GM23338 (cell line): ENCODE data around the gene SCOC. TPM values are rescaled to one million over a fixed set of nuclear protein-coding genes. Genes with fewer than 3 reads are reported as not detected.

Source experiments
- ATAC-seq: fragments of 200-7000 bp; cut with Tn5 transposase; 3 replicates; pipeline ENCODE4 v1.9.1; 2020
- DNase-seq: peaks from one replicate; pipeline ENCODE4 v3.0.0-alpha.2; 2015; ENCODE audit warnings: low spot score
- H2AFZ ChIP-seq: fragments of 200-600 bp; sonication (generic); 2 replicates; pipeline ENCODE4 v1.8.0; 2016; ENCODE audit warnings: antibody characterized with exemption, mild to moderate bottlenecking, moderate library complexity
- H3F3A ChIP-seq: fragments of 200-600 bp; sonication (generic); replicated peaks from 2 replicates; pipeline ENCODE4 v1.8.0; 2017; ENCODE audit warnings: antibody characterized with exemption, mixed run types, low read depth
- H3K27ac ChIP-seq: fragments of 200-600 bp; sonication (generic); 2 replicates; pipeline ENCODE4 v1.6.1; 2016; ENCODE audit warnings: low read depth
- H3K27me3 ChIP-seq: fragments of 200-600 bp; sonication (generic); 2 replicates; pipeline ENCODE4 v1.8.0; 2016; ENCODE audit warnings: mild to moderate bottlenecking, mixed run types, moderate library complexity; ENCODE audit not compliant: insufficient read depth
- H3K36me3 ChIP-seq: fragments of 200-600 bp; sonication (generic); 2 replicates; pipeline ENCODE4 v1.8.0; 2016; ENCODE audit warnings: mild to moderate bottlenecking; ENCODE audit not compliant: insufficient read depth
- H3K4me1 ChIP-seq: fragments of 200-600 bp; sonication (generic); 2 replicates; pipeline ENCODE4 v1.8.0; 2016; ENCODE audit warnings: mild to moderate bottlenecking, moderate library complexity; ENCODE audit not compliant: insufficient read depth
- H3K4me2 ChIP-seq: fragments of 200-600 bp; sonication (generic); 2 replicates; pipeline ENCODE4 v1.7.1; 2017; ENCODE audit warnings: mixed run types
- H3K4me3 ChIP-seq: fragments of 200-600 bp; sonication (generic); 2 replicates; pipeline ENCODE4 v1.6.1; 2016; ENCODE audit warnings: mixed run types
- H3K79me2 ChIP-seq: fragments of 200-600 bp; sonication (generic); replicated peaks from 2 replicates; pipeline ENCODE4 v1.8.0; 2017; ENCODE audit warnings: mild to moderate bottlenecking; ENCODE audit not compliant: insufficient read depth
- H3K9me2 ChIP-seq: fragments of 200-600 bp; sonication (generic); 2 replicates; pipeline ENCODE4 v1.8.0; 2017; ENCODE audit not compliant: insufficient read depth
- H4K20me1 ChIP-seq: fragments of 200-600 bp; sonication (generic); replicated peaks from 2 replicates; pipeline ENCODE4 v1.8.0; 2017; ENCODE audit warnings: mild to moderate bottlenecking; ENCODE audit not compliant: insufficient read depth
- H3K27ac Mint-ChIP-seq: 2 replicates; pipeline ENCODE4 v1.8.0; 2020; ENCODE audit warnings: inconsistent platforms, mild to moderate bottlenecking, moderate library complexity, mixed read lengths
- H3K27me3 Mint-ChIP-seq: 3 replicates; pipeline ENCODE4 v1.8.0; 2022; ENCODE audit warnings: low read depth, mild to moderate bottlenecking, moderate library complexity, mixed read lengths, inconsistent platforms; ENCODE audit not compliant: insufficient read depth, poor library complexity
- H3K36me3 Mint-ChIP-seq: 3 replicates; pipeline ENCODE4 v1.8.0; 2021; ENCODE audit warnings: low read depth, mild to moderate bottlenecking, inconsistent platforms, moderate library complexity, mixed read lengths
- H3K4me1 Mint-ChIP-seq: 3 replicates; pipeline ENCODE4 v1.8.0; 2020; ENCODE audit warnings: mild to moderate bottlenecking, inconsistent platforms, mixed read lengths
- H3K4me3 Mint-ChIP-seq: 3 replicates; pipeline ENCODE4 v1.8.0; 2021; ENCODE audit warnings: moderate library complexity, mild to moderate bottlenecking, inconsistent platforms, mixed read lengths
- H3K9me3 Mint-ChIP-seq: 3 replicates; pipeline ENCODE4 v1.8.0; 2020; ENCODE audit warnings: moderate library complexity, mild to moderate bottlenecking, inconsistent platforms, mixed read lengths
- CREB1 ChIP-seq: fragments of 250-450 bp; sonication (Bioruptor Pico); IDR thresholded peaks from 2 replicates; pipeline ENCODE4 v1.5.0; 2020; ENCODE audit warnings: low read depth, mild to moderate bottlenecking, moderate library complexity
- EZH2 ChIP-seq: fragments of 200-600 bp; sonication (generic); IDR thresholded peaks from one replicate; pipeline ENCODE4 v1.8.0; 2017; ENCODE audit warnings: antibody characterized with exemption, mild to moderate bottlenecking, low read depth; ENCODE audit not compliant: unreplicated experiment
- EZH2phosphoT487 ChIP-seq: fragments of 200-600 bp; sonication (generic); IDR thresholded peaks from one replicate; pipeline ENCODE4 v1.8.1; 2018; ENCODE audit warnings: antibody characterized with exemption; ENCODE audit not compliant: unreplicated experiment
- JUNB ChIP-seq: IDR thresholded peaks from one replicate; pipeline ENCODE4 v1.6.1; 2016; ENCODE audit warnings: antibody characterized with exemption; ENCODE audit not compliant: unreplicated experiment
- NANOG ChIP-seq: IDR thresholded peaks from 2 replicates; pipeline ENCODE4 v1.6.1; 2016; ENCODE audit warnings: antibody characterized with exemption, borderline replicate concordance
- POLR2AphosphoS5 ChIP-seq: IDR thresholded peaks from 2 replicates; pipeline ENCODE4 v1.6.1; 2016; ENCODE audit warnings: antibody characterized with exemption, low read depth
- ZNF114 ChIP-seq: fragments of 250-450 bp; sonication (Bioruptor Pico); IDR thresholded peaks from 2 replicates; pipeline ENCODE4 v1.5.0; 2020; ENCODE audit warnings: mild to moderate bottlenecking, moderate library complexity
- ZNF331 ChIP-seq: fragments of 250-450 bp; sonication (Bioruptor Pico); IDR thresholded peaks from 2 replicates; pipeline ENCODE4 v1.5.0; 2020; ENCODE audit warnings: low read depth, mild to moderate bottlenecking, moderate library complexity
- polyA plus RNA-seq: library from polyadenylated mRNA; unstranded; fragments of >200 nt; fragmentation: Nextera tagmentation; extraction: Ambion mirVana; gene quantifications from 2 replicates; pipeline ENCODE4 v1.2.1, GENCODE V29; 2016
- total RNA-seq: library from RNA; depleted of rRNA; stranded (reverse); fragments of >200 nt; shearing (Covaris generic); gene quantifications from 2 replicates; pipeline ENCODE4 v1.2.3, GENCODE V29; 2014
- TF ChIP-seq, protein P1 (sequence below): IDR thresholded peaks from one replicate; pipeline ENCODE4 v1.6.1; 2018; ENCODE audit warnings: antibody characterized with exemption; ENCODE audit not compliant: unreplicated experiment
- TF ChIP-seq, protein P2 (sequence below), 2 experiments: fragments of 200-600 bp in 1 of 2; sonication (generic) in 1 of 2; conservative IDR thresholded peaks; 2 replicates each; pipeline versions ENCODE4 v1.5.1 to v1.6.1; 2016 to 2017; ENCODE audit warnings: antibody characterized with exemption in 2 of 2, low read depth in 2 of 2, mild to moderate bottlenecking in 2 of 2, moderate library complexity in 1 of 2
- TF ChIP-seq, protein P3 (sequence below): IDR thresholded peaks from 2 replicates; pipeline ENCODE4 v1.6.1; 2016; ENCODE audit warnings: antibody characterized with exemption

Gene SCOC
- total and polyA plus RNA-seq, 2 experiments from 2014 or later: 47.2 to 59.5 TPM

DNA sequence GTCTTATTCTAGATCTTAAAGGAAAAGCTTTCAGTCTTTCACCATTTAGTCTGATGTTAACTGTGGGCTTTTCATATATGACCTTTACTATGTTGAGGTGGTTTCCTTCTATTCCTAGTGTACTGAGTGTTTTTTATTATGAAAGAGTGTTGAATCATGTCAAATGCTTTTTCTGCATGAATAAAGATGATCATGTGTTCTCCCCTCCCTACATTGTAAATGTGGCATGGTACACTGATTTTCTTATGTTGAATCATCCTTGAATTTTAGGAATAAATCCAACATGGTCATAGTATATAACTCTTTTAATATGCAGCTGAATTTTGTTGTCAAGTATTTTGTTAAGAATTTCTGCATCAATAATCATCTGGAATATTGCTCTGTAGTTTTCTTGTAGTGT is 49.7 kb downstream of the SCOC start (continued):
- TF ChIP-seq POLR2AphosphoS5 (no peak), NANOG (no peak), CREB1 (CRISPR knock-in tag) (no peak)

DNA sequence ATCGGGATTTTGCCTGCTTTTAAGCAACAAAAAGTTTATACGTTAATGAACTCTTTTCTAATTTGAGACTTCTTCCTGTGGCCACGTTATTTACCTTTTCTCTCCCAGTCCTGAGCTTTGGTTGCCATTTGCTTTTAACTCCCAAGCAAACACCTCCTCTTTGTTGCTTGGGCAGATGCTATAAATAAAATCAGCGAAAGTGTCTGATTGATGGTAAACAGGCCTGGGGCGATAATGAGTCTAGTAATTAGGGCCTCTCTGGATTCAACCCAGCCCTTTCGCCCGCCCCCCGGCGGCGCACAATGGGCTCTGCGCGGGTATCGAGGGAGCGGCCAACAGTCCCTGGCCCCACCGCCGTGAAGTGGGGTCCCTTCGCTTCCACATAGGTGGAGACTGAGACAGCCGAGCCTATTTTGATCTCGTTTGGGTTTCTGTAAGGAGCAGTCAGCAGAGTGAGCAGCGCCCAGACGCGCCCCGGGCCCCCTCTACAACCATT is 53.2 kb downstream of the SCOC start:
- H3K36me3 ChIP-seq: no peaks in the 10 kb centered on the region
- no peaks in the 10 kb centered on the region for H4K20me1 ChIP-seq
- no peaks in the 10 kb centered on the region for H3F3A ChIP-seq
- TF ChIP-seq, protein P1, sequence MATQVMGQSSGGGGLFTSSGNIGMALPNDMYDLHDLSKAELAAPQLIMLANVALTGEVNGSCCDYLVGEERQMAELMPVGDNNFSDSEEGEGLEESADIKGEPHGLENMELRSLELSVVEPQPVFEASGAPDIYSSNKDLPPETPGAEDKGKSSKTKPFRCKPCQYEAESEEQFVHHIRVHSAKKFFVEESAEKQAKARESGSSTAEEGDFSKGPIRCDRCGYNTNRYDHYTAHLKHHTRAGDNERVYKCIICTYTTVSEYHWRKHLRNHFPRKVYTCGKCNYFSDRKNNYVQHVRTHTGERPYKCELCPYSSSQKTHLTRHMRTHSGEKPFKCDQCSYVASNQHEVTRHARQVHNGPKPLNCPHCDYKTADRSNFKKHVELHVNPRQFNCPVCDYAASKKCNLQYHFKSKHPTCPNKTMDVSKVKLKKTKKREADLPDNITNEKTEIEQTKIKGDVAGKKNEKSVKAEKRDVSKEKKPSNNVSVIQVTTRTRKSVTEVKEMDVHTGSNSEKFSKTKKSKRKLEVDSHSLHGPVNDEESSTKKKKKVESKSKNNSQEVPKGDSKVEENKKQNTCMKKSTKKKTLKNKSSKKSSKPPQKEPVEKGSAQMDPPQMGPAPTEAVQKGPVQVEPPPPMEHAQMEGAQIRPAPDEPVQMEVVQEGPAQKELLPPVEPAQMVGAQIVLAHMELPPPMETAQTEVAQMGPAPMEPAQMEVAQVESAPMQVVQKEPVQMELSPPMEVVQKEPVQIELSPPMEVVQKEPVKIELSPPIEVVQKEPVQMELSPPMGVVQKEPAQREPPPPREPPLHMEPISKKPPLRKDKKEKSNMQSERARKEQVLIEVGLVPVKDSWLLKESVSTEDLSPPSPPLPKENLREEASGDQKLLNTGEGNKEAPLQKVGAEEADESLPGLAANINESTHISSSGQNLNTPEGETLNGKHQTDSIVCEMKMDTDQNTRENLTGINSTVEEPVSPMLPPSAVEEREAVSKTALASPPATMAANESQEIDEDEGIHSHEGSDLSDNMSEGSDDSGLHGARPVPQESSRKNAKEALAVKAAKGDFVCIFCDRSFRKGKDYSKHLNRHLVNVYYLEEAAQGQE: no peak
- TF ChIP-seq, protein P2, sequence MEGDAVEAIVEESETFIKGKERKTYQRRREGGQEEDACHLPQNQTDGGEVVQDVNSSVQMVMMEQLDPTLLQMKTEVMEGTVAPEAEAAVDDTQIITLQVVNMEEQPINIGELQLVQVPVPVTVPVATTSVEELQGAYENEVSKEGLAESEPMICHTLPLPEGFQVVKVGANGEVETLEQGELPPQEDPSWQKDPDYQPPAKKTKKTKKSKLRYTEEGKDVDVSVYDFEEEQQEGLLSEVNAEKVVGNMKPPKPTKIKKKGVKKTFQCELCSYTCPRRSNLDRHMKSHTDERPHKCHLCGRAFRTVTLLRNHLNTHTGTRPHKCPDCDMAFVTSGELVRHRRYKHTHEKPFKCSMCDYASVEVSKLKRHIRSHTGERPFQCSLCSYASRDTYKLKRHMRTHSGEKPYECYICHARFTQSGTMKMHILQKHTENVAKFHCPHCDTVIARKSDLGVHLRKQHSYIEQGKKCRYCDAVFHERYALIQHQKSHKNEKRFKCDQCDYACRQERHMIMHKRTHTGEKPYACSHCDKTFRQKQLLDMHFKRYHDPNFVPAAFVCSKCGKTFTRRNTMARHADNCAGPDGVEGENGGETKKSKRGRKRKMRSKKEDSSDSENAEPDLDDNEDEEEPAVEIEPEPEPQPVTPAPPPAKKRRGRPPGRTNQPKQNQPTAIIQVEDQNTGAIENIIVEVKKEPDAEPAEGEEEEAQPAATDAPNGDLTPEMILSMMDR (conservative IDR thresholded peaks at IDR 0.05; ENCODE audit: low read depth in 2 of 2): peak in 1 of 2 experiments; percentile 27; a peak in 2 of 4 replicates
- H3K27me3 Mint-ChIP-seq: no peaks in the 10 kb centered on the region
- peak overlapping the region; percentile 80 for H3K4me3 ChIP-seq
- peak overlapping the region; percentile 81 for H3K4me2 ChIP-seq
- DNase-seq: peak; percentile 59
- H3K27me3 ChIP-seq: no peaks in the 10 kb centered on the region
- H3K36me3 Mint-ChIP-seq: no peaks in the 10 kb centered on the region
- peaks cover 9% of the 10 kb centered on the region; the same call in 2 of the 3 replicates for H3K4me1 Mint-ChIP-seq
- no peaks in the 10 kb centered on the region for H3K79me2 ChIP-seq
- no peaks in the 10 kb centered on the region; the same call in 1 of the 2 replicates for H3K4me1 ChIP-seq
- peak overlapping the region; percentile 83 for H3K4me3 Mint-ChIP-seq
- no peak overlapping the region for H3K27ac ChIP-seq
- H3K9me3 Mint-ChIP-seq: no peaks in the 10 kb centered on the region
- H3K27ac Mint-ChIP-seq: no peak overlapping the region
- H3K9me2 ChIP-seq: no peaks in the 10 kb centered on the region
- H2AFZ ChIP-seq: peak overlapping the region; percentile 98
- ATAC-seq: peak; percentile 66

DNA sequence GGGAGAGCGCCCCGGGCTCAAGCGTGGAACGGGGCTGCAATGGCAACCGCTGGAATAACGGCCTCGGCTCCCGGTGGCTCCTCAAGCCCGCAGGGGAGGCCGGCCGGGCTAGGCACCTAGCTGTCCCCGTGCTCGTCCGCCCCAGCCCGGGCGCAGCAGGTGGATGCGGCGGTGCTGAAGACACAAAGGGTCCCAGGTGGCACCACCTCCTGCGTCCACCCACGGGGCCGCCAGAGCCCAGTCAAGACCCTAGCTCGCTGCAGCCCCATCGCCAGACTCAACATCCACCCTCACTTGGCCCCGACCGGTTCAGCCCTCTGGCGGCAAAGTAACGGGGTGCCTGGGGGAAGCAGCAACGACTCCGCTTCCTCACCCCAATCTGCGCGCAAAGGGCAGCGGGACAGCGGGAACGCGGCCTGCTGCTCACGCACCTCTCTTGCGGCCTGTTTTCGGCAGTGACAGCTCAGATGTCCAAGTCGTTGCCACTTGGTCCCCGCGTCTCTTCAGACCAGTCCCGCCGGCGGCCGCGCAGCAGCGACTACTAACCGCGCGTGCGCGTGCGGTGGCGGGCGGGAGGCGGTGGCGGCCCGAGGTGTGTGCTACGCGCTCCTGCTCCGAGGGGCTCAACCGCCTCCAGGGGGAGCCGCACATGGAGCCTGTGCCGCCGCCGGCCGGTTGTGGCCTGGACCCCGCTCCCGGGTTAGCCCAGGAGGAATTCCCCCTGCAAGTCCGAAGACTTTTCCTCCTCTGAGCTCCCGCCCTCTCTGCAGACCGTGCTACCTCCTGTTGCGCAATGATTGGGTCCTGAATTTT is 53.9 kb downstream of the SCOC start, which contains the start of gene CLGN:
Gene CLGN (minus strand): TSS at position 543 of the 813 bp plus-strand sequence. CDS start 14,570 bp downstream, outside the sequence.
- peak; percentile 94 for DNase-seq
- Mint-ChIP-seq H3K9me3 (no peaks in the 10 kb centered on the region), H3K36me3 (no peaks in the 10 kb centered on the region), H3K27ac (peak within 1 kb of the TSS; percentile 47; the same call in 1 of the 2 replicates), H3K4me3 (peak within 1 kb of the TSS; percentile 83), H3K4me1 (peaks cover 14% of the 10 kb centered on the region; the same call in 2 of the 3 replicates), H3K27me3 (no peaks in the 10 kb centered on the region)
- peak; percentile 96 for ATAC-seq
- Histone ChIP-seq H3K4me3 (peak within 1 kb of the TSS; percentile 80), H3K79me2 (no peaks in the 10 kb centered on the region), H3K9me2 (no peaks in the 10 kb centered on the region), H3K4me1 (no peaks in the 10 kb centered on the region; the same call in none of the 2 replicates), H3K4me2 (peak within 1 kb of the TSS; percentile 81), H3F3A (no peaks in the 10 kb centered on the region), H3K27me3 (no peaks in the 10 kb centered on the region), H3K27ac (no peak within 1 kb of the TSS), H4K20me1 (no peaks in the 10 kb centered on the region), H3K36me3 (no peaks in the 10 kb centered on the region), H2AFZ (peak within 1 kb of the TSS; percentile 98)
- no peak for TF ChIP-seq ZNF331 (CRISPR knock-in tag)
- no peak for TF ChIP-seq EZH2phosphoT487
- TF ChIP-seq, protein P3, sequence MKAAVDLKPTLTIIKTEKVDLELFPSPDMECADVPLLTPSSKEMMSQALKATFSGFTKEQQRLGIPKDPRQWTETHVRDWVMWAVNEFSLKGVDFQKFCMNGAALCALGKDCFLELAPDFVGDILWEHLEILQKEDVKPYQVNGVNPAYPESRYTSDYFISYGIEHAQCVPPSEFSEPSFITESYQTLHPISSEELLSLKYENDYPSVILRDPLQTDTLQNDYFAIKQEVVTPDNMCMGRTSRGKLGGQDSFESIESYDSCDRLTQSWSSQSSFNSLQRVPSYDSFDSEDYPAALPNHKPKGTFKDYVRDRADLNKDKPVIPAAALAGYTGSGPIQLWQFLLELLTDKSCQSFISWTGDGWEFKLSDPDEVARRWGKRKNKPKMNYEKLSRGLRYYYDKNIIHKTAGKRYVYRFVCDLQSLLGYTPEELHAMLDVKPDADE: 0 out of 2 replicates have a peak, but pooled peaks have one; percentile 35
- TF ChIP-seq ZNF114 (CRISPR knock-in tag): no peak
- no peak for TF ChIP-seq EZH2
- TF ChIP-seq JUNB: no peak
